GM19395 (cell line): ENCODE data around the gene TCAF1.
A peak's percentile ranks its signal among the peaks of the same experiment; 100 is the strongest.
"Not testable (repeated sequence)": the region's sequence is repeated elsewhere in the genome, so short reads cannot be mapped to it uniquely, and the experiment has no call there.

ENCODE experiments used
- ATAC-seq: cut with Tn5 transposase; IDR thresholded peaks from one replicate; pipeline ENCODE4 v1.9.1; 2021; ENCODE audit warnings: mild to moderate bottlenecking, moderate library complexity; ENCODE audit not compliant: unreplicated experiment

Gene TCAF1

GRCh38 chr7:143857994-143858393, 44.0 kb downstream of the TCAF1 start:
- ATAC-seq, result not testable (repeated sequence)

- ATAC-seq, result not testable (repeated sequence)
These were observed 46.5 kb downstream of the TCAF1 start for GRCh38 chr7:143855443-143855842.

GRCh38 chr7:143850682-143851081, 51.3 kb downstream of the TCAF1 start:
- no peak for ATAC-seq

- no peak for ATAC-seq
These were observed 52.0 kb downstream of the TCAF1 start for GRCh38 chr7:143849785-143850479.

GRCh38 chr7:143848192-143848591, 53.8 kb downstream of the TCAF1 start:
- ATAC-seq, result no peak

GRCh38 chr7:143846692-143847091, 55.3 kb downstream of the TCAF1 start:
- no peak for ATAC-seq

- not testable (repeated sequence) for ATAC-seq
These were observed 60.3 kb downstream of the TCAF1 start for GRCh38 chr7:143841696-143842095.

GRCh38 chr7:143840062-143840461, 61.9 kb downstream of the TCAF1 start:
- not testable (repeated sequence) for ATAC-seq

- peak; percentile 65 for ATAC-seq
These were observed 64.8 kb downstream of the TCAF1 start for GRCh38 chr7:143837223-143837622.

- ATAC-seq, result peak; percentile 80
These were observed 65.4 kb downstream of the TCAF1 start for GRCh38 chr7:143836622-143837021.

- ATAC-seq, result peak; percentile 45
These were observed 65.9 kb downstream of the TCAF1 start for GRCh38 chr7:143836088-143836487.

GRCh38 chr7:143826578-143826977, 75.4 kb downstream of the TCAF1 start:
- ATAC-seq, result not testable (repeated sequence)

- ATAC-seq, result not testable (repeated sequence)
These were observed 77.5 kb downstream of the TCAF1 start for GRCh38 chr7:143824295-143825135.

GRCh38 chr7:143823634-143824294, 78.2 kb downstream of the TCAF1 start:
- ATAC-seq, result not testable (repeated sequence)

- peak; percentile 49 for ATAC-seq
These were observed 80.3 kb downstream of the TCAF1 start for GRCh38 chr7:143821392-143822277.

- peak; percentile 77 for ATAC-seq
These were observed 84.1 kb downstream of the TCAF1 start for GRCh38 chr7:143817873-143818272.

- not testable (repeated sequence) for ATAC-seq
These were observed 85.4 kb downstream of the TCAF1 start for GRCh38 chr7:143816471-143817133.

- ATAC-seq, result not testable (repeated sequence)
These were observed 91.3 kb downstream of the TCAF1 start for GRCh38 chr7:143810639-143811038.

- not testable (repeated sequence) for ATAC-seq
These were observed 95.3 kb downstream of the TCAF1 start for GRCh38 chr7:143806664-143807071.
